ENCODE data around the gene ZCCHC8. TPM values are rescaled to one million over a fixed set of nuclear protein-coding genes. Genes with fewer than 3 reads are reported as not detected.

ZCCHC8 gene
- total and polyA plus RNA-seq, 2 of the 8 experiments (the other 6 are each of a cell fraction or from before 2014, with no cell fraction given): 13.8 to 28.9 TPM

DNA sequence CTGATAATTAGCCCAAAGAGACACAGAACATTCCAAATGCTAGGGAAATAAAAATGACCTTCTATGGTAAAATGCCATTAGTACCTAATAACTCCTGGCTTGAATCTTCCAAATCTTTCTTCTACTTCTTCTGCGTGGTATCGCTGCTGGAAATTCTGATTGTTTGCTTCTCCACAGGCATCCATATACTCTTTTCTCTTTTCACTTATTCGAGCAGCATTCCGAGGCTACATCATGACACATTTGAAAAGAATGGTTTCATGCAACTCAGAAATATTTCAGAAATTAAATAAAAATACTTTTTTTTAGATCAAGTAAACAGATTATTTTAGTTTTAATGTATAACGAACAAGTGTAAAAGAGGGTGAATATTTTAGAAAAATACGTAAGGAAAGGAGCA, 18.9 kb downstream of the ZCCHC8 start (continued):
- TF ChIP-seq, protein P1, sequence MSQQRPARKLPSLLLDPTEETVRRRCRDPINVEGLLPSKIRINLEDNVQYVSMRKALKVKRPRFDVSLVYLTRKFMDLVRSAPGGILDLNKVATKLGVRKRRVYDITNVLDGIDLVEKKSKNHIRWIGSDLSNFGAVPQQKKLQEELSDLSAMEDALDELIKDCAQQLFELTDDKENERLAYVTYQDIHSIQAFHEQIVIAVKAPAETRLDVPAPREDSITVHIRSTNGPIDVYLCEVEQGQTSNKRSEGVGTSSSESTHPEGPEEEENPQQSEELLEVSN (IDR thresholded peaks at IDR 0.05): no peak
- TF ChIP-seq TAF7 (optimal IDR thresholded peaks at IDR 0.05; ENCODE audit: borderline replicate concordance, low read depth, low read length) (no peak), ASH2L (IDR thresholded peaks at IDR 0.05; ENCODE audit: low read length) (no peak), YY1 (IDR thresholded peaks at IDR 0.05; ENCODE audit: low read depth, low read length) (no peak), RBBP5 (IDR thresholded peaks at IDR 0.05; ENCODE audit: borderline replicate concordance, low read depth, low read length) (no peak)

Measured in H1 (cell line).